ENCODE measurements around the gene PHLDA3.

The PHLDA3 gene

DNA sequence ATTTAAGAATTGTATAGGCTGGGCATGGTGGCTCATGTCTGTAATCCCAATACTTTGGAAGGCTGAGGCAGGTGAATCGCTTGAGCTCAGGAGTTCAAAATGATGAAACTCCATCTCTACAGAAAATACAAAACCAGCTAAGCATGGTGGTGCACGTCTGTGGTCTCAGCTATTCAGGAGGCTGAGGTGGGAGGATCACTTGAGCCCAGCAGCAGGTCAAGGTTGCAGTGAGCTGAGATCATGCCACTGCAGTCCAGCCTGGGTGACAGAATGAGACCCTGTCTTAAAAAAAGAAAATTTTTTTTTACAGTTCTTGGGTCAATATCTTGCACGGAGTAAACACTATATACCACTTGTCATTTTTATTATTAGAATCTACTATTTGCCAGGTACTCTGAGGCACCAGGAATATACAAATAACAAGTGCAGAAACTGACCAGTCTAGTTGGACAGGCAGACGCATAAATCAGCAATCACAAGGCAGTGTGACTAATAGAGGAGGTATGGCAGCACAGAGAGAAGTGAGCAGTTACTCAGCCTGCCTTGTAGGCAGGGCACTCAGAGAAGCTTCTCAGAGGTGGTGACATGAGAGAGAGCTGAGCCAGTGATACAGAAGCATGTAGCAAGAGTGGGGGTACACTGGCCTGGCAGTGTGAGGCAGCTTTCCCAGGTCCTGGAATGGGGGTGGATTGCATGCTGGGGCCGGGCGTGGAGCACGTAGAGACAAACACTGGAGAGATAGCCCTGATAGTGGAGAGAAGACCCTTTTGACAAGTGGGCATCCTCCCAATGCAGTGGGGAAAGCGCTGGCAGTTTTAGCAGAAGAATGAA is 8.0 kb downstream of the PHLDA3 start:
- no peak for DNase-seq

DNA sequence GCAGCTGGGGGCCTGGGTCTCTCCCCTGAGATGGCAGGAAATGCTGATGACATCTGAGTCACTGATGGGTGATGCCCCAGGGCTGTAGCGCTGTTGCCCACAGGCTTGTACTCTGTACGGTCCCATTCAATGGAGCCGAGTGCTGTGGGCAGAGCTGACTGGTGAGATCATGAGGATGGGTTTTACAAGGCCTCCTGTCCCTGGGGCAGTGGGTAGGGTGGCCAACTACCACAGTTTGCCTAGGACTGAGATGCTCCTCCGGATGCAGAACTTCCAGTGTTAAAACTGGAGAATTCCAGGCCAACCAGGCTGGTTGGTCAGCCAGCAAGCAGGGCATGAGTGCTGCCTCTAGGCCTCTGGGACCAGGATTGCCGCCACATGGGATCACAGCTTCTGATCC is 9.2 kb downstream of the PHLDA3 start:
- no peak for DNase-seq

DNA sequence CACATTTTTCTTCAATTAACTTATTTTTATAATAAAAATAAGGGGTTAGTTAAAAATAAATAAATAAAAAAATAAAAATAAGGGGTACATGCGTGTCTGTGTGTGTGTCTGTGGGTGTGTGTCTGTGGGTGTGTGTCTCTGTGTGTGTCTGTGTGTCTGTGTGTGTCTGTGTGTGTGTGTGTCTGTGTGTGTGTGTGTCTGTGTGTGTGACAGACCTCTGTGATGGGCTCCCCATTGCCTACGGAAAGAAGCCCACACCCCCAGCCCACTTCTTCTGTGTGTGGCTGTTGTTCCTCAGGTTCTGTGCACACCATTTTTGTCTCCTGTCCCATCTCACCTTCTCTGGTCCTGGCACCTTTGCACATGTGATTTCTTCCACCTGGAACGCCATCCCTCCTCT is 9.9 kb downstream of the PHLDA3 start:
- DNase-seq, result no peak

DNA sequence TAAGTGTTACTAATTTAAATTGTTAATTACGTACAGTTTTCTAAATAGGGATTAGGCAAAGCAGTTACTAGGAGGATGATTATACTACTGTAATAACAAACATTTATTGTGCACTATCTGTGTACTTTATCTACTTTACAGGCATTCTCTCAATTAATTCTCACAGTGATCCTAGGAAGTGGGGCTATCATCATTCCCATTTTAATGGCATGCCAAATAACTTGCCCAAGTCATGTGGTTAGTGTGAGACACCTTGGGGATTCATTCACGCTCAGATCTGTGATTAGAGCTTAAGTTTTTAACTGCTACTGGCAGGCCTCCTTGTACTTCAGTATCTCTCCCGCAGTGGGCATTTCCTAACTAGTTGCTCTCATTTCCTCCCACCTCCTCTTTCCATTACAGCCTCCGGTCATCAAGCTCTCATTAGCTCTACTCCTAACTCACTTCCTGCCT is 11.5 kb downstream of the PHLDA3 start:
- no peak for DNase-seq

DNA sequence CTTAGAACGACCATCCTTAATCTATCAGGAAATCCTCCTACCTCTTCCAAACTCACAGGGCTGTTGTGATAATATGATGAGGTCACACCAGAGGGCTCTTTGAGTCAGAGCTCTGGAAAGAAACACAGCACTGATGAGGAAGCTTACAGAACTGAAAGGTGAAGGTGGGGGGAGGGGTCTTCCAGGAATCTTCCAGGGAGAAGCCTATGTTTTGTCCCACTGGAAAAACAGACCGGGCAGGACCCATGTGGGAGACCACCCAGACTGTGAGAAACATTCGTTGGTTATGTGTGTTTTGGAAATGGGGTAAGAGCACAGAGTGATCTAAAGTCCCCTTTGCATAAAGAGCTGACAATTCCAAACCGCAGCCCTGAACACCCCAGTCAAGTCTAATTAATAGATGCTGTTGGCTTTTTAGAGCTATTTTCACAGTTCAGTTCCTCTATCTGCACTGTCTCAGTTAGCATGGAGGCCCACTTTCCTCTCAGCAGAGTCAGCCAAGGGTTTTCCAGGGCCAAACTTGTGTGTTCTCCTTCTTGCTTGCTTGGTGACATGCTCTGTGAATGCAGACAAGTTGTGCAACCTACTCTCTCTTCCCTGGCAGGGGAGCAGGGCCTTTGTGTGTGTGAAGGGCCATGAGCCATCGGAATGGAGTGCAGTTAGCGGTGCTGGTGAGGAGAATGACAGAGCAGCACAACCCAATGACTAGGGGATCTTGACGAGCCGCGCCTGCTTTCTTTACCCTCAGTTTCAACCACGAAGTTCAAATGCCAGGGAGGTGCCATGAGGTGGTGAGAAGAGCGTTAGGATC is 12.3 kb downstream of the PHLDA3 start:
- DNase-seq, result no peak

DNA sequence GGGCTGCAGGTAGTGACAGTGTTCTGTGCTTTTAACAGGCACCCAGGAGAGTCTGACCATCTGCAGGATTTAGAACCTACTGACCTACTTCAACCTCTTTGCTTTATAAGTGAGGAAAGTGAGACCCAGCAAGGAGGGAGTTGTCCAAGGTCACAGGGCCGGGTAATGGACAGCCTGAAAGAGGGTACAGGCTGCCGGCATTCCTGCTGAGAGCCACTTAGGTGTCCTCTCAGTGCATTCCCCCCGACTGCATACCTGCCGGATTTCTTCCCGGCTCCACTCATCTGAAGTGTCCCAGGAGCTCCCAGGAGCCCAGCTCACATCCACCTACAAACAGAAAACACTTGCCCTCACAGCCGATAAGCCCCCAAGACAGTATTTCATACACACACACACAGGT is 13.9 kb downstream of the PHLDA3 start:
- no peak for DNase-seq

DNA sequence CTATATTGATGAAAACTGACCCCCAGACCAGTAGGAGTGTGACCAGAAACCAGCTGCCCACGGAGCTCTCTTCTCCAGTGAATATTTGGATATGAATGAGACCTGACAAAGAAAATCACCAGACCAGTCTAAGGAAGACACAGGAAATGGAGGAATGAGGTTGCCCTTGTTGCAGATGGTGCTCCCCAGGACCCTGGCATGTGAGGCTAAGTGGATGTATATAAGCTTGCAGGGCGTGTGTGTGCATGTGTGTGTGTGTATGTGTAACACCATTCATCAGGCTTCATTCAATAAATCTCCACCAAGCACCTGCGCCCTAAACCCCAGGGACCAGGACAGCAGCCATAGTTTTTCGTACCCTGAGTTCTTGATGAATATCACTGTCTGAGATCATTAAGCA is 14.4 kb downstream of the PHLDA3 start:
- DNase-seq, result no peak

DNA sequence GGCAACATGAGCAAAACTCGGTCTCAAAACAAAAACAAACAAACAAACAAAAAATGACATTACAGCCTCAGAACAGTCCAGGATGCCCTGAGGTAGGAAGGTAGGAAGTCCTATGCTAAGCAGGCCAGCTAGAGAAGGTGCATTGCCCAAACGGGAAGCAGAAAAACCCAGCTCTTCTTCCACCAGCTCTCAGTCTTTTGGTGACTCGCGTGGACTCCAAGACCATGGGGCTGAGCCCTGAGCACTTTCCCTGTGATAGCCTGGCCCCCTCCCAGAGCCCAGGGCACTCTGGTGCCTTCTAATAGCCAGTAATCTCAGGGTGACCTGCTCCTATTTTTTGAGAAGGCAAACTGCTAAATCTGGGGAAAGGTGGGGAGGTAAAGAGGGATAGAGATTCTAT is 16.1 kb downstream of the PHLDA3 start:
- DNase-seq, result no peak

DNA sequence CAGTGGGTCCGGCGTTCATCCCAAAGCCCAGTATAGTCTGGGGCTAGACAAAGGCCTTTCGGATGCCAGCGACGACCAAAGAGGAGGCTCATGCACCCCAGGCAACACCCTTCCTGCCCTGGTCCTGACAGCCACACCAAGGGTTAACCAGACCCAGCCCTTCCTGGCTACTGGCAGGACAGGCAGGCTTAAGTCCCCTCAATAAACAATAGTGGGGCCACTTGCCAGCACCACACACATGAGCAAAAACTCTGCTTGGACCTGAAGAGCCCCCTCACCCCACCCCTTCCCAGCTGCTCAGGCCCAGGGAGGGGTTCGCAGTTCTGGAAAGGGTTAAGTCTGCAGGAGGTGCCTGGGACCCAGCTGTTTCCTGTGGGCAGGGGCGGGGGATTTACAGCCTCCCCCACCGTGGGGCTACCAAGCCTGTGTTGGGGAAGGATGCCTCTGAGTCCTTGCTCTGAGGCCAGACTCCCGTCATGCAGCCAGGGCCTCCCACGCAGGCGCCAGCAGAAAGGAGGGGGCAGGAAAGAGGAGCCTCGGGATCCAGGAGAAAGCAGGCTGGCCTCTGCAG is 18.2 kb downstream of the PHLDA3 start:
- no peak for DNase-seq

DNA sequence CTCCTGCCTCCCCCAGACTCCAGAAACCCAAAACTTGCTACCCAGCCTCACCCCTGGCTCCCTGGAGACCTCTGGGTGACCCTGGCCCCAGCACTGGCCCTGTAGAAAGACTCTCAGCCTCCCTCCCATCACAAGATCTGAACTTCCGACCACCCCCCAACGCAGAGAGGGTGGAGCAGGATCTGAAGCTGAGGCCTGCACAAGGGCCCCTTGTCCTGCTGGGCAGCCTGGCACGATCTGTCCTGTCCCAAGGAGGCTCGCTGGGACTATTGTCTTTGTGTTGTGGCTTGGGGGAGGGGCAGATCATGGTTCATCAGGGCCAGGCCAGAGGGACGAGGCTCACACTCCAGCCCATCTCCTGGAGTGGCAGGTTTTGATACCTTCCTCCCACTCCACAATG is 20.0 kb downstream of the PHLDA3 start:
- no peak for DNase-seq

DNA sequence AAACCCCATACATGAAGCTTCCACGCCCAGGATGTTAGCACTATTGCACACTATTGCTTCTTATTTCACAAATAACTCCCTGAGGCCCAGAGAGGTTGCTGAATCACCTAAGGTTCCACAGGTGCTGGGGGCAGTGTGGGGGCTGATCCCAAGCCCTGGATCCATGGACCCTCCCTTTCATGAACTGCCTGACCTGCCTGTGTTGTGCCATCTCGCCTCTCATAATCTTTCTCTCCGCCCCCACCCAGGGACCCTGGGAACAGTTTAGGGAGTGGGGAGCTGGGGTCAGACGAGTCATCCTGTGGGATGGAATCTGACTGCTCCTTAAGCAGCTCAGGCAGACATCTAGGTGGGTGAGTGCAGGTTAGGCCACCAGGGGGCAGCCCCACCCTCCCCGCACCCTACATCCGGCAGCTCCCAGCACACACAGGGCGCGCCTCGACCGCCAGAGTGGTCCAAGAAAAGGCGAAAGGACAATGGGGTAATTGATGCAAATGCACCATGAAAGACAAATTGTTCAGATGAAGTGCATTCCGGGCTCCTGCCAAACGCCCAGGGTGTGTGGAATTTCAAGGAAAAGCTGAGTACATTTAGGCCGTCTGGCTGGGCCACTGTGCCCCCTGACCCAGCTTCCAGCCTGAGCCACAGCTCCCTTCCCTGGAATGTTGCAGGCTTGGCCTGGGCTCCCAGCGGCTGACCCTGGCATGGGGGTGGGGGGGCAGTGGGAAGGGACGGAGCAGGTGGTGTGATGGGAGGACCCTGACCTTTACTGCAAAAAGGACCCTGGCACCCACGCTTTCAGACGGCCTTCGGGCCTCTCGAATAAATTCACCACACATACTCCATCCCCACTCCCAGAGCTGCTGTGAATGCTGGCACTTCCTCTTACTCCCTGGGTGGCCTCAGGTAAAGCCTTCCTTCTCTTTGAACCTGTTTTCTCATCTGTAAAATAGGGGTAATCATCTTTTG is 20.8 kb downstream of the PHLDA3 start:
- DNase-seq, result peak; percentile 40 to 48

DNA sequence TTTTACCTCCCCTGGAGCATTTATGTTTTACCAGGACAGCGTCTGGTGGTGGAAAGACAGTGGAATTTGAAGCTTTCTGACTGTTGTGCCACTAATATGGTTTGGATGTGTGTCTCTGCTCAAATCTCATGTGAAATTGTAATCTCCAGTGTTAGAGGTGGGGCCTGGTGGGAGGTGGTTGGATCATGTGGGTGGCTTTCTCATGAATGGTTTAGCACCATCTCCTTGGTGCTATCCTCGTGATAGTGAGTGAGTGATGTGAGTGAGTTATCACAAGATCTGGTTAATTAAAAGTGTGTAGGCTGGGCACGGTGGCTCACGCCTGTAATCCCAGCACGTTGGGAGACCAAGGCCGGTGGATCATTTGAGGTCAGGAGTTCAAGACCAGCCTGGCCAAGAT is 23.7 kb downstream of the PHLDA3 start:
- no peak for DNase-seq

DNA sequence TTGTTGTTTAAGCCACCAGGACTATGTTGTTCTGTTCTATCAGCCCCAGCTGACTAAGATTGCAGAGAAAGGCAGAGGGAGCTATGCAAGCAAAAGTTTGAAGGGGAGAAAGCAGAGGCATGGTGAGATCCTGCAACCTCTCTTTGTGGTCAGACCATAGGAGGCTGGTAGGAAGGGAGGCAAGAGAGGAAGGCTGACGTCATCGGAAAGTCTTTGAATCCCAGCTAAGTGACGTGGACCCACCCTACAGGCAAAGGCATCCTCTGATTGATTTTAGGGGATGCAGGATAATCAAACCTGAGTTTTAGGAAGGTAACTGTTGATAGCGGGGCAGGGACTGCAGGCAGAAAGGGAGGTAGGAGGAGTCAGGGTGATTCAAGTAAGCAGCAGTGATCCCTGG is 24.2 kb downstream of the PHLDA3 start:
- DNase-seq, result no peak

DNA sequence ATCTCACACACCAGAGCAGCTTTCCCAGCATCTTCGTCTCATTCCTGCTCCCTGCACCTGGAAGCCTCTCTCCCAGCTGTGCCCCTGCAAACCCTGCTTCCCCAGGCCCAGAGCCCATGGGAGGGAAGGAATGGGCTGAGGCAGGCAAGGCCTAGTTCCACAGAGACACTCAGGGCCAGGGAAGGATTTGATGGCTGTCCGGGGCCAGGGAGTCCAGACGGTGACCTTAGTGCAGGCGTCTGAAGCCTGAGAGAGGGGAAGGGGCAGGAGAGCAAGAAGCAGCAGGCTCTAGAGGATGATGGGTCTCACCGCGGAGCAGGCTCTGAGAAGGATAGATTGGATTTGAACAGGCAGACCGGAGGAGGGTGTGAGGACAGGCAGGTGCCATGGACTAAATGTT is 25.2 kb downstream of the PHLDA3 start:
- DNase-seq, result no peak

DNA sequence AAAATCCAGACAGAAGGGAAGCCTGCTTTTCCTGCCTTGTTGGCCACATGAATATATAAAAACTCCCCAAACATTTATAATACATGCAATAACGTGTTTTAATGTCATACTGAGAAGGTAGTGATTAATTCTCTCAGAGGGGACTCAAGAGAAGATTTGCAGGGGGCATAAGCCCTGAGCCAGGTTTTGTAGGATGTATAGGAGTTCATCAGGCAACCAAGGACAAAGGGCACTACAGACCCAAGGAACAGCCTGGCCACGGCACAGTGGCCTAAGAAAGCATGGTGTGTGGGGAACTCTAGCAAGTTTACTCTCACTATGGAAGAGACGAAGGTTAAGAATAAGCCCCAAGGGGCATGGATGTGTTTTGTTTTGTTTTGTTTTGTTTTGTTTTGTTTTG is 32.0 kb downstream of the PHLDA3 start:
- DNase-seq, result no peak

DNA sequence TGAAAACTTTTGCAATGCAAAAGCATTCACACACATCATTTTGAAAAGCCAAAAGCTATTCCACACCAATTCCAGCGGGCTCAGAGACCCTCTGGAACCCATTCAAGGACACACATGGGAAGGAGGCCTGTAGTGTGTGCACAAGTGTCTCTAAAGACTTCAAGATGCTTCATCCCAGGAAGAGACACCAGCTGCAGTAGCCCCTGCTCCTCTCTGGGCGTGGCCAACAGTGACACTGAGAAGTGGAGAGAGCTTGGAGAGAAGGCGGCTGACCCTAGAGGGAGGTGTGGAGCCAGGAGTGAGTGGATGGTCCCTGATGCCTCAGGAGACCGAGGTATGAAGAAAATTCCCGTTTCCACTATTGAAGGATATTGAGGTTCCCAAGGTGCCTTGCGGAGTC is 32.6 kb downstream of the PHLDA3 start:
- no peak for DNase-seq

DNA sequence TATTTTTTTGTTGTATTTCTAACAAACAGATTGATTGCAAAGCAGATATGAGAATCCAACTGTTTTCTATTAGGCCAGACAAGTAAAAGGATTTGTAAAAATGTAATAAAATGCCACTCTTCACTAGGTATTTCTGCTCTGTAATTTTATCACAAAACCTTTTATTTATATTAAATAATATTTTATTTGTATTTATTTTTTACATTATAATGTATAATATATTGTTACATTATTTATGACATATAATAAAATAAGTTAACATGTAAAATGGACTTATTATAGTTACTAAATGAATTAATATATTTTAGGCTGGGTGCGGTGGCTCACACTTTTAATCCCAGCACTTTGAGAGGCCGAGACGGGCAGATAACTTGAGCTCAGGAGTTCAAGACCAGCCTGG is 34.7 kb downstream of the PHLDA3 start:
- no peak for DNase-seq

DNA sequence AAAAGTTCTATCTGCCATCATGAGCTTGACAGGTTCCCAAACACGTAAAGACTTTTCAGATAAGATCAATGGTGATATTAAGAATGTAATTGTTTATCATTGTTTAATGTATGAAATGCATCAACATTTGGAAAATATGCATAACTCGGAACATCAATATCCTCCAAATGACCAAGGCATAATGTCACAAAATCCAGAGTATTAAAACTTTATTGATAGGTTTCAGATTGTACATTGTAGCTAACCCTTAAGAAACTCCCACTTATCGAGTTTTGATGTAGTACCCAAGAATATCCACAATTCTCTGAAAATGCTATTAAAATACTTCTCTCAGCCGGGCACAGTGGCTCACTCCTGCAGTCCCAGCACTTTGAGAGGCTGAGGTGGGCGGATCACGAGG is 35.4 kb downstream of the PHLDA3 start:
- no peak for DNase-seq

DNA sequence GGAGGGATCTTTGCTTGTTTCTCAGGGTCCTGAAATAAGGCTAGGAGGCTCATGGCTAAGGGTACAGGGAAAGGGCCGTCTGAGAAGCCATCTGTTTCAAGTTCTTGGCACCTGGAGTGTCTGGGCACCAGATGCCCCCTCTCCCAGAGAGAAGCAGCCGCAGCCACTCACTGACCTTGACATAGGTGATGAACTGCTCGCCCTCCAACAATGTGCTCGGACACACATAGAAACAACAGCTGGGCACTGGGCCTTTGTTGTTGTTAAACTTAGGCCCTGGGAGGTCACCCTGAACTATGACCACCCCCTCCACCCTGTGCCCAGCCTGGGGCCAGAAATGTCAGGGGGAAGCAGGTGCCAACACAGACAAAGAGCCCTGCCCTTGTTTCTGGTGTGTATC is 38.2 kb downstream of the PHLDA3 start:
- DNase-seq, result no peak

DNA sequence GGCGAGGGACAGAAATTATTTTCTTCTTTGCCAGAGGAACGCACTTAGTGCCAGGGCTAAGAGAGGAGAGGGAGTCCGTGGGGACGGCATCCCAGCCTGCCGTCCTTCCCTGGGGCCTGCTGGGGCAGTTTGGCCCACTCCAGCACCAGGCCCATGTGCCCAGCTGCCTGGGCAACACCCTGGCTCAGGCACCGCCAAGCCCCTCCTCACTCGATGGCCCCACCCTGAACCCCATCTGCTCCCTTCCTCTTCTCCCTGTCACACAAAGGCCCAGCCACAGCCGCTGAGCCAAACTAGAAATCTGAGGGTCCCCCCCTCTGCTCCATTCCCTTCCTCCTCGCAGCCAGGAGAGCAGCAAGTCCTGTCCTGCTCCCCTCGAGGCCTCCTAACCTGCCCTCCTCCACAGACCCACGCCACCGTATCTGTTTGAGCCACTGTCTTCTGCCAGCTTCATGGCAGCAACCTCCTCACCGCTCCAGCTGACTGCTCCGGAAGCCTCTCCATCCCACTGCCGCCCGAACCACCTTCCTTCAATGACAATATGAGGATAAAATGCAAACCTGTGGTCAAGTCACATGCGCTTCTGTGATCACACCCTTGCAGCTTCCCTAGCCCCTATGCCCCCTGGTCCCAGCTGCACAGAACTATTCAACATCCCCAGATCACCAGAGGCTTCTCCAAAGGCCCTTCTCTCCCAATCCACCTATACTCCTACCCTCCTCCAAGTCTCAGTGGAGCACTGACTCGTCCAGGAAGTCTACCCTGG is 39.1 kb downstream of the PHLDA3 start:
- DNase-seq, result no peak

DNA sequence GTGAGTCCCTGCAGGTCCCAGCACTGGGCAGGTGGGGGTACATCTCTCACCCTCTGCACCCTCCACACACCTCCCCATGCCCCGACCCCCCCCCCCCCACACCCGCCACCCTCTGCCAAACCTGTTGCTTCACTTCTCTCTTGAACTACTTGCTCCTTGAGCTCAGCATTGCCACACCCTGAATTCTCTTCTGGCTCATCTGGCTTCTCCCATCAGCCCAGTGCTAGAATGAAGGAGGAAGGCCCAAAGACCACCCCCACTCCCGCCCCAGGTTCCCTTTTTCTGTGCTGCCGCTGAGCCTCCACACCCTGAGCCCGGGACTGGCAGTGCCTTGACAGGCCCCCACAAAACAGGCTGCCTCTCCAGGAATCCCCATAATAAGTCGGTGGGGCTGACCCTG is 41.0 kb downstream of the PHLDA3 start:
- DNase-seq, result no peak

Measured in activated CD4-positive, alpha-beta T cell treated with anti-CD3 and anti-CD28 coated beads for 4 hours (primary cell).